ENCODE data around the gene ADGRL2. TPM values are rescaled to one million over a fixed set of nuclear protein-coding genes. Genes with fewer than 3 reads are reported as not detected.

Gene ADGRL2
- total RNA-seq, 2 donors from 2014 or later = 7.4 to 10.5 TPM

DNA sequence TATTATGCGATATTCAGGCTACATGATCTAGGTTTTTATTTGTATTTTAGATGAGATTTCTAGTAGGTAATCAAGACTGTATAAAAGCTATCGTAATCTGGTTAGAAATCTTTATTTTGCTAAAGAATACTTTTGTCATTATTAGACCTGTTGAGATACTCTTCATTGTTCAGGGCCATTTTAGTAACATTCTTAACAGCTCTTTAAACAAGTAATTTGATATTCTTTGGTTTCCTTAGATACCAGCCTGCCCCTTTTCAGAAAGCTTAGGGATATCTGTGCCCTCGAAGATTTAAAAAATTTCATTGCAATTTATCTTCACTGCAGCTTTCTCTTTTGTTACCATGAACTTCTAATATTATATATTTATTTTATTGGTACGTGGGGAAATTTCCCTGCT lies 18.9 kb downstream of the ADGRL2 start:
- Histone ChIP-seq H3K4me1 (no peaks in the 10 kb centered on the region), H3K9ac (ENCODE audit: low read depth in 2 of 2, low read length in 2 of 2) (no peak overlapping the region), H3K36me3 (no peaks in the 10 kb centered on the region), H3K9me3 (no peaks in the 10 kb centered on the region), H3K27ac (no peak overlapping the region), H3K4me3 (no peak overlapping the region), H3K27me3 (no peaks in the 10 kb centered on the region)
- no peak for DNase-seq
- intact Hi-C loops (cut with DNase I) = no loop called here
- TF ChIP-seq CTCF (IDR thresholded peaks at IDR 0.05) = no peak

DNA sequence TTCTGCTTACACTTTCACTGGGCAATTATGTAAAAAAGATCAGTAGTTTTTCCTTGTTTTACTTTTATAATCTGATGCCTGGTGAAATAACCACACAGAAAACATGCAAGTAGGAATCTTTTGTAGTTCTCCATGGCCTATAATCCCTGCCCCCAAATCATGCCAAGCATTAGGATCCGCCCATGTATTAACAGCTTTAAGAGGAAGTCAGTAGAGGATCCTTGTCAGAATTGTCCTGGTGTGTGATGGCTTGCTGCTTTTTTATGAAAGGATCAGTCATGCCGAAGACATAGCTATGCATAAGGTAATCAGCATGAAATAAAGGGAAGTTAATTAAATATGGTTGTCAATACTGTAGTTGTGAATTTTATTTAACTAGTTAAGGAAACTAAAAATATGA lies 20.0 kb downstream of the ADGRL2 start:
- no peaks in the 10 kb centered on the region for H3K36me3 ChIP-seq
- no peaks in the 10 kb centered on the region for H3K4me1 ChIP-seq
- H3K9me3 ChIP-seq = no peaks in the 10 kb centered on the region
- H3K27me3 ChIP-seq = no peaks in the 10 kb centered on the region
- DNase-seq = no peak
- intact Hi-C loops (cut with DNase I) = no loop called here
- no peak overlapping the region for H3K9ac ChIP-seq (ENCODE audit: low read depth in 2 of 2, low read length in 2 of 2)
- TF ChIP-seq CTCF (IDR thresholded peaks at IDR 0.05) = no peak
- H3K4me3 ChIP-seq = no peak overlapping the region
- no peak overlapping the region for H3K27ac ChIP-seq

- Histone ChIP-seq H3K4me1 (no peaks in the 10 kb centered on the region), H3K27me3 (no peaks in the 10 kb centered on the region), H3K36me3 (no peaks in the 10 kb centered on the region), H3K9me3 (no peaks in the 10 kb centered on the region), H3K9ac (ENCODE audit: low read depth in 2 of 2, low read length in 2 of 2) (no peak overlapping the region), H3K4me3 (no peak overlapping the region), H3K27ac (no peak overlapping the region)
- TF ChIP-seq CTCF (IDR thresholded peaks at IDR 0.05) = no peak
- no peak for DNase-seq
- intact Hi-C loops (cut with DNase I) = no loop called here
Measured at GRCh38 chr1:81823082-81823481, 22.3 kb downstream of the ADGRL2 start.

DNA sequence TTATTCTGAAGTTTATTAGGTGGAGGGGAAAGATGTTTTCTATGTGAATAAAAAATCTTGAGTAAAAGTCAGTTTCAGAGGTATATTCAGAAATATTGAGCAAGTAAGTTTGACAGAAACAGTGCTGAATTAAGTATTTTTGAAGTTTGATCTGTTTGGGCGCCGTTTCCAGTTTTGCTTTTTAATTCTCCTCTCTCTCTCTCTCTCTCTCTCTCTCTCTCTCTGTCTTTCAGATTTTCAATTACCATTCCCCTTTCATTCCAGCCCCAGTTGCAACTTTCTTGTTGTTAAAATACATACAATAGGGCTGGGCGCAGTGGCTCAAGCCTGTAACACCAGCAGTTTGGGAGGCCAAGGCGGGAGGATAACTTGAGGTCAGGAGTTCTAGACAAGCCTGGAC lies 24.0 kb downstream of the ADGRL2 start:
- H3K36me3 ChIP-seq = no peaks in the 10 kb centered on the region
- no peak for DNase-seq
- TF ChIP-seq CTCF (IDR thresholded peaks at IDR 0.05) = no peak
- H3K27ac ChIP-seq = no peak overlapping the region
- no peaks in the 10 kb centered on the region for H3K27me3 ChIP-seq
- H3K9me3 ChIP-seq = no peaks in the 10 kb centered on the region
- H3K4me1 ChIP-seq = no peaks in the 10 kb centered on the region
- no peak overlapping the region for H3K4me3 ChIP-seq
- intact Hi-C loops (cut with DNase I) = no loop called here
- no peak overlapping the region for H3K9ac ChIP-seq (ENCODE audit: low read depth in 2 of 2, low read length in 2 of 2)

GRCh38 chr1:81827942-81828341 lies 27.2 kb downstream of the ADGRL2 start:
- Histone ChIP-seq H3K27me3 (no peaks in the 10 kb centered on the region), H3K4me1 (no peaks in the 10 kb centered on the region), H3K9ac (ENCODE audit: low read depth in 2 of 2, low read length in 2 of 2) (no peak overlapping the region), H3K9me3 (no peaks in the 10 kb centered on the region), H3K27ac (no peak overlapping the region), H3K4me3 (no peak overlapping the region), H3K36me3 (no peaks in the 10 kb centered on the region)
- no peak for DNase-seq
- no peak for TF ChIP-seq CTCF (IDR thresholded peaks at IDR 0.05)
- intact Hi-C loops (cut with DNase I) = no loop called here

- intact Hi-C loops (cut with DNase I) = no loop called here
- H3K27me3 ChIP-seq = no peaks in the 10 kb centered on the region
- no peak overlapping the region for H3K9ac ChIP-seq (ENCODE audit: low read depth in 2 of 2, low read length in 2 of 2)
- no peak for DNase-seq
- no peak overlapping the region for H3K4me3 ChIP-seq
- H3K36me3 ChIP-seq = no peaks in the 10 kb centered on the region
- no peak overlapping the region for H3K27ac ChIP-seq
- H3K9me3 ChIP-seq = no peaks in the 10 kb centered on the region
- no peak for TF ChIP-seq CTCF (IDR thresholded peaks at IDR 0.05)
- H3K4me1 ChIP-seq = no peaks in the 10 kb centered on the region
Measured at GRCh38 chr1:81832573-81832972, 31.8 kb downstream of the ADGRL2 start.

Measured in colonic mucosa (tissue), 4 donors.